Central memory CD8-positive, alpha-beta T cell (primary cell): Measurements from ENCODE around the gene LCP2.

Experiments used
- ATAC-seq: fragments of 150-1000 bp; cut with Tn5 transposase; replicated peaks from 2 replicates; pipeline ENCODE4 v1.10.0; 2022; ENCODE audit warnings: mild to moderate bottlenecking, moderate FRiP score, moderate number of reproducible peaks; ENCODE audit not compliant: poor library complexity, severe bottlenecking; ENCODE audit errors: extremely low read depth
- DNase-seq, 2 donors: peaks; one replicate each; pipeline ENCODE4 v3.0.0; 2021; ENCODE audit warnings: low spot score in 2 of 2
- H3K27ac Mint-ChIP-seq: one replicate; pipeline ENCODE4 v1.8.0; 2022; ENCODE audit warnings: low read depth, mild to moderate bottlenecking, moderate library complexity, mixed read lengths
- H3K27me3 Mint-ChIP-seq: one replicate; pipeline ENCODE4 v1.8.0; 2022; ENCODE audit warnings: mixed read lengths
- H3K36me3 Mint-ChIP-seq: one replicate; pipeline ENCODE4 v1.8.0; 2022; ENCODE audit warnings: mild to moderate bottlenecking, moderate library complexity, mixed read lengths; ENCODE audit not compliant: insufficient read depth
- H3K4me1 Mint-ChIP-seq: one replicate; pipeline ENCODE4 v1.8.0; 2022; ENCODE audit warnings: mixed read lengths
- H3K4me3 Mint-ChIP-seq: one replicate; pipeline ENCODE4 v1.8.0; 2022; ENCODE audit warnings: mild to moderate bottlenecking, moderate library complexity, mixed read lengths
- H3K9me3 Mint-ChIP-seq: one replicate; pipeline ENCODE4 v1.8.0; 2022; ENCODE audit warnings: mixed read lengths

The LCP2 gene

GRCh38 chr5:170333161-170333910, 35.8 kb upstream of the LCP2 start:
- Mint-ChIP-seq H3K27ac (no peak overlapping the region), H3K36me3 (peaks cover 16% of the 10 kb centered on the region), H3K9me3 (no peaks in the 10 kb centered on the region), H3K4me1 (peaks cover 55% of the 10 kb centered on the region), H3K4me3 (peak overlapping the region; percentile 71), H3K27me3 (no peaks in the 10 kb centered on the region)
- peak in 1 of 2 donors; percentile 58 for DNase-seq
- peak; percentile 69 for ATAC-seq

DNA sequence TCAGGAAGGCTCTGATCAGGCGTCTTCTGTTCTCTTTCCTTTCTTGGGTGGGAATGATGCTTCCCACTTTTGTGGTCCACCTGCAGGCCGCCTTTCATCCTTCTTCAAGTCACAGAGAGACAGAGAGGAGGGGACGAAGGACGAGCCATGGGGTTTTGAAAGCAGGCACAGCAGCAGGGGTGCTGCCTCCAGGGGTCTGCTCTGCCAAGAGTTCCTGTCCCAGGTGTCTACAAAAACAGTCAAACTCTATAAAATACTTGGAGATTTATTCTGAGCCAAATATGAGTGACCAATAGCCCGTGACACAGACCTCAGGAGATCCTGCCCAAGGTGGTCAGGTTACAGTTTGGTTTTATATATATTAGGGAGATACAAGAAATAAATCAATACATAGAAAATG, 34.5 kb upstream of the LCP2 start:
- H3K4me3 Mint-ChIP-seq, result peak overlapping the region; percentile 71
- peaks cover 48% of the 10 kb centered on the region for H3K4me1 Mint-ChIP-seq
- ATAC-seq (no peak), DNase-seq (no peak)
- H3K27me3 Mint-ChIP-seq, result no peaks in the 10 kb centered on the region
- H3K9me3 Mint-ChIP-seq, result no peaks in the 10 kb centered on the region
- H3K36me3 Mint-ChIP-seq, result peaks cover 16% of the 10 kb centered on the region
- H3K27ac Mint-ChIP-seq, result no peak overlapping the region

- Mint-ChIP-seq H3K36me3 (peaks cover 14% of the 10 kb centered on the region), H3K27me3 (no peaks in the 10 kb centered on the region), H3K9me3 (no peaks in the 10 kb centered on the region), H3K27ac (no peak overlapping the region), H3K4me1 (peaks cover 34% of the 10 kb centered on the region), H3K4me3 (no peak overlapping the region)
- ATAC-seq (no peak), DNase-seq (no peak)
Observed at GRCh38 chr5:170330568-170331054, 33.0 kb upstream of the LCP2 start.

DNA sequence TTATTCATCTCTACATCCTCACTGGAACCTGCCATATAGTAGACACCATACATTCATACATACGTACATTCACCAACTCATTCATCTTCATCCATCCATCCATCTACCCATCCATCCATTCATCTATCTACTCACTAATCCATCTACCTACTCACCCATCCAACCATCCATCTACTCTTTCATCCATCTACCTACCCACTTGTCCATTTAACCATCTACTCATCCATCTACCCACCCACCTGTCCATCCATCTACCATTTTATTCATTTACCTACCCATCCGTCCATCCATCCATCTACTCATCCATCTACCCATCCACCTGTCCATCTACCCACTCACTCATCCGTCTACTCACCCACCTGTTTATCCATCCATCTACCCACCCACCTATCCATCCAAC, 31.9 kb upstream of the LCP2 start:
- H3K4me1 Mint-ChIP-seq, result peaks cover 34% of the 10 kb centered on the region
- H3K4me3 Mint-ChIP-seq, result no peak overlapping the region
- H3K27ac Mint-ChIP-seq, result no peak overlapping the region
- H3K36me3 Mint-ChIP-seq, result peaks cover 8% of the 10 kb centered on the region
- H3K9me3 Mint-ChIP-seq, result no peaks in the 10 kb centered on the region
- no peaks in the 10 kb centered on the region for H3K27me3 Mint-ChIP-seq
- ATAC-seq (no peak), DNase-seq (no peak)

DNA sequence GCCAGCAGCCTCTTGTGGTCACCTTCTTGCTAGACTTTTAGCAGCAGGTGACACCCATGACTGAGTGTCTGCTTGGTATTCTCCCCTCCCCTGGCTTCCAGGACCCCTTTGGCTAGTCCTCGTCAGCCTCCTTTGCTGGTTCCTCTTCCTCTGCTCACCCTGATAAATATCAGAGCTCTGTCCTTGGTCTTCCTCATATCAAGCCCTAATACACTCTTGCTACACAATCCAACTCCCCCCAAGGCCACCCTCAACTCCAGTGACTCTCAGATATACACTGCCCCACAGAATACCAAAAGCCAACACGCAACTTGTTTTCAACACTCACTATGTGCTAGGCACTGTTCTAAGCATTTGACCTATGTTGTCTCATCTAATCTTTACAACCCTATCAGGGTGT, 30.3 kb upstream of the LCP2 start:
- no peaks in the 10 kb centered on the region for H3K9me3 Mint-ChIP-seq
- DNase-seq, result no peak
- H3K4me1 Mint-ChIP-seq, result peaks cover 19% of the 10 kb centered on the region
- no peak for ATAC-seq
- H3K27me3 Mint-ChIP-seq, result no peaks in the 10 kb centered on the region
- no peak overlapping the region for H3K27ac Mint-ChIP-seq
- peaks cover 8% of the 10 kb centered on the region for H3K36me3 Mint-ChIP-seq
- H3K4me3 Mint-ChIP-seq, result no peak overlapping the region

DNA sequence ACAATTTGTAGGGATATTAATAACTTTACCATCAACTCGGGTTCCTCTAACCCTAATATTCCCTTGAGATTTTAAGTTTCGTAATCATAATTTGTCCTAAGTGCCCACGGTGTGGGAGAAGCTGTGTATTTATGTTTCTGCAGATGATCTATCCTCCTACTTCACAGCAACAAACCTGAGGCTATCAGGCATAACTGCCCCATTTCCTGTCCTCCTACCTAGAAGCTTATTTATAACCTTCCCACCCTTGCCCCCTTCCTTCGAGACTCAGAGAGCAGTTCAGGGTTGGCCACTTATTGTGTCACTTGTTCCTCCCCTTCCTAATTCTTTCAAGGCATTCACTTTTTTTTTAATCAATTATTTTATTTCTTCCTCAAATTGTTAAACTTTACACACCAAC, 29.6 kb upstream of the LCP2 start:
- no peaks in the 10 kb centered on the region for H3K9me3 Mint-ChIP-seq

DNA sequence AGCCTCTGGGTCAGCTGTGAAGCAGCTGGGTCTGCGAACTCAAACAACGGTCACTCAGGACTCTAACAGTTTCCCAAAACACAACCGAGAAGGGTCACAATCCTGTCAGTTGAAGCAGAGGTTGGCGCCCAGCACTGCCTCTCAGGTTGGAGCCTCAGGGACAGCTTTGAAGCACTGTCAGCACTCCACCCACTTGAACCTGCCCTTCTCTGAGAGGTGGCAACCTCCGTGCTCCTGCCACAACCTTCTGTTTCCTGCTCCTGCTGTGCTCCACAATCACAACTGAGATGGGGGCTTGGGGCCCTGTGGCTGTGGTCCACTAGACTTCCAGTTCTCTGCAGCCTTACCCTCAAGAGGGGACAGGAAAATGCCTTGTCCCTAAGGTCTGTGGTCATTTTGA, 21.7 kb upstream of the LCP2 start:
- no peak for ATAC-seq
- no peak overlapping the region for H3K4me3 Mint-ChIP-seq
- DNase-seq, result no peak
- peaks cover 19% of the 10 kb centered on the region for H3K4me1 Mint-ChIP-seq
- H3K36me3 Mint-ChIP-seq, result no peaks in the 10 kb centered on the region
- no peak overlapping the region for H3K27ac Mint-ChIP-seq
- H3K9me3 Mint-ChIP-seq, result no peaks in the 10 kb centered on the region
- no peaks in the 10 kb centered on the region for H3K27me3 Mint-ChIP-seq

More for the DNA sequence above, 29.6 kb upstream of the LCP2 start:
- ATAC-seq (no peak), DNase-seq (no peak)
- Mint-ChIP-seq H3K27me3 (no peaks in the 10 kb centered on the region), H3K36me3 (peaks cover 8% of the 10 kb centered on the region), H3K27ac (no peak overlapping the region), H3K4me1 (peaks cover 13% of the 10 kb centered on the region), H3K4me3 (no peak overlapping the region)

- Mint-ChIP-seq H3K9me3 (no peaks in the 10 kb centered on the region), H3K4me1 (peaks cover 25% of the 10 kb centered on the region), H3K4me3 (no peak overlapping the region), H3K27me3 (no peaks in the 10 kb centered on the region), H3K27ac (no peak overlapping the region), H3K36me3 (no peaks in the 10 kb centered on the region)
- ATAC-seq (no peak), DNase-seq (no peak)
Observed at GRCh38 chr5:170317499-170317898, 19.9 kb upstream of the LCP2 start.

- H3K9me3 Mint-ChIP-seq, result no peaks in the 10 kb centered on the region
- no peak for DNase-seq
- peaks cover 30% of the 10 kb centered on the region for H3K4me1 Mint-ChIP-seq
- no peak for ATAC-seq
- no peak overlapping the region for H3K4me3 Mint-ChIP-seq
- no peaks in the 10 kb centered on the region for H3K27me3 Mint-ChIP-seq
- H3K27ac Mint-ChIP-seq, result no peak overlapping the region
- H3K36me3 Mint-ChIP-seq, result no peaks in the 10 kb centered on the region
Observed at GRCh38 chr5:170316937-170317336, 19.4 kb upstream of the LCP2 start.

DNA sequence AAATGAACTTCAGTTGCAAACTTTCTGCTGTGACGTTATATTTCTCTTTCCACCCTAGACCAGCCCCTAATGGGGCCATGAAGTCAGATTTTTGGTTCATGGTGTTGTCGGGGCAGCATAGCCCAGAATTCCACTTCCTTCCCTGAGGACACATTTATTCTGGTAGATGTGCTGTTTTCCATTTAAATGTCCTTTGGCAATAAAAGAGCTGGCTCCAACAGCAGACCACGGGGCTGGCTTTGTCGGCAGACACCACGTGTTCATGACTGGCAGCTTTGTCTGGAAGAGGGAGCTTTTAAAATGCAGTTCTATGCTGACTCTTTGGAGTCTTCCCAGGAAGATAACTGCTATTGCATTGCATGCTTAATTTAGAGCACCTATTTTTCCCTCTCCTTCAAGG, 17.6 kb upstream of the LCP2 start:
- DNase-seq, result no peak
- H3K36me3 Mint-ChIP-seq, result no peaks in the 10 kb centered on the region
- no peak overlapping the region for H3K4me3 Mint-ChIP-seq
- ATAC-seq, result no peak
- H3K4me1 Mint-ChIP-seq, result peaks cover 40% of the 10 kb centered on the region
- no peak overlapping the region for H3K27ac Mint-ChIP-seq
- H3K9me3 Mint-ChIP-seq, result no peaks in the 10 kb centered on the region
- H3K27me3 Mint-ChIP-seq, result no peaks in the 10 kb centered on the region

GRCh38 chr5:170314541-170315095, 17.0 kb upstream of the LCP2 start:
- H3K27ac Mint-ChIP-seq, result no peak overlapping the region
- no peak for DNase-seq

DNA sequence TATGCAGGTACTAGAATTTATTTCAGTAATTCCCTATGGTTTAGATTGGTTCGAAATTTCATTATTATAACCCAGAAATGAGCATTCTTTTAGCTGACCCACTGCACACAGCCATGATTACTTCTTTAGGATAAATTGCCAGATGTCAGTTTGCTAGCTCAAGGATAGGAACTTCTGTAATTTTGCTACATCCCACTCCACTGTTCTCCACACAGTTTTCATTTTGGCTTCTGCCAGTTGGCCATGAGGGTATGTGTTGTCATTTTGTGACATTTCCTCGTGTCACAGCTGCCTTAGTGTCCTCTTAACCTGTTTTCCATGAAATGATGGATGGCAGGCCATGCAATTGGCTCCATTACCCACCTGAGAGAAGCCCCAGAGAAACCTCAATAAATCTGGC, 16.2 kb upstream of the LCP2 start:
- Mint-ChIP-seq H3K4me1 (peaks cover 36% of the 10 kb centered on the region), H3K27me3 (no peaks in the 10 kb centered on the region), H3K9me3 (no peaks in the 10 kb centered on the region), H3K27ac (no peak overlapping the region), H3K36me3 (no peaks in the 10 kb centered on the region), H3K4me3 (no peak overlapping the region)
- ATAC-seq, result no peak
- DNase-seq, result no peak

More at GRCh38 chr5:170314541-170315095, 17.0 kb upstream of the LCP2 start:
- Mint-ChIP-seq H3K36me3 (no peaks in the 10 kb centered on the region), H3K27me3 (no peaks in the 10 kb centered on the region), H3K9me3 (no peaks in the 10 kb centered on the region), H3K4me3 (no peak overlapping the region), H3K4me1 (peaks cover 40% of the 10 kb centered on the region)
- no peak for ATAC-seq

- H3K27me3 Mint-ChIP-seq, result no peaks in the 10 kb centered on the region
- ATAC-seq, result peak; percentile 35
Observed at GRCh38 chr5:170313344-170313743, 15.8 kb upstream of the LCP2 start.

More at GRCh38 chr5:170313344-170313743, 15.8 kb upstream of the LCP2 start:
- H3K4me3 Mint-ChIP-seq, result no peak overlapping the region
- no peak overlapping the region for H3K27ac Mint-ChIP-seq
- H3K4me1 Mint-ChIP-seq, result peaks cover 33% of the 10 kb centered on the region
- no peak for DNase-seq
- no peaks in the 10 kb centered on the region for H3K36me3 Mint-ChIP-seq
- no peaks in the 10 kb centered on the region for H3K9me3 Mint-ChIP-seq
